HG02678 (cell line): ENCODE measurements around the gene EREG.

Source experiments
- ATAC-seq: cut with Tn5 transposase; IDR thresholded peaks from one replicate; pipeline ENCODE4 v1.9.1; 2021; ENCODE audit warnings: mild to moderate bottlenecking, moderate library complexity; ENCODE audit not compliant: unreplicated experiment

The EREG gene, protein sequence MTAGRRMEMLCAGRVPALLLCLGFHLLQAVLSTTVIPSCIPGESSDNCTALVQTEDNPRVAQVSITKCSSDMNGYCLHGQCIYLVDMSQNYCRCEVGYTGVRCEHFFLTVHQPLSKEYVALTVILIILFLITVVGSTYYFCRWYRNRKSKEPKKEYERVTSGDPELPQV

DNA sequence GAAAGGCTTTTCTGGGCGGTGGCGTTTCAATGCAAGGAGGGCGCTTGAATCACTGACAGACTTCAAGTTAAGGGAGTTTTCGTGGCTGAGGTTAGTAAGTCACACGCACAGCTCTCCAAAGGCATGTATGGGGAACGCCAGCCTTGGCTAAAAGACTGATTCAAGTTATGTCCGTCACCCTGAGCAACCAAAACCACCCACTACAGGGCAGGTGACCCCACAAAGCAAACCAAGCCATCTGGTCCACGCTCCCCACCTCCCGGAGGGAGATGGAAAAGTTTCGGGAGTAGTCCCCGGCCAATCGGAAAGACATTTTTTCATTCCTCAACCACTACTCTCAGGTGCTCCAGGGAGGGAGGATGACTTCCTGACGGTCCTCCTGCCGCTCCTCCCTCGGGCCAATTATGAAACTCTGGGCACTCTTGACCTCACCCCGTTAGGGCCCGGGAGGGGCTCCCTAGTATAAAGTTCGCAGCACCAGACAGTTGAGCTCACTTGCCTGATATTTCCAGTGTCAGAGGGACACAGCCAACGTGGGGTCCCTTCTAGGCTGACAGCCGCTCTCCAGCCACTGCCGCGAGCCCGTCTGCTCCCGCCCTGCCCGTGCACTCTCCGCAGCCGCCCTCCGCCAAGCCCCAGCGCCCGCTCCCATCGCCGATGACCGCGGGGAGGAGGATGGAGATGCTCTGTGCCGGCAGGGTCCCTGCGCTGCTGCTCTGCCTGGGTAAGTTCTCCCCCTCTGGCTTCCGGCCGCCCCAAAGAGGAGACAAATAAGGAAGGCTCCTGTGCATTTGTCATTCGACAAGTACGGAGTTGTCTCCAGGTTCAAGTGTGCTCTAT is at the start of gene EREG:
TSS of gene EREG (plus strand) at position 494 of the 840 bp plus-strand sequence. CDS start at position 658, 164 bp downstream.
- ATAC-seq: peak; percentile 44

DNA sequence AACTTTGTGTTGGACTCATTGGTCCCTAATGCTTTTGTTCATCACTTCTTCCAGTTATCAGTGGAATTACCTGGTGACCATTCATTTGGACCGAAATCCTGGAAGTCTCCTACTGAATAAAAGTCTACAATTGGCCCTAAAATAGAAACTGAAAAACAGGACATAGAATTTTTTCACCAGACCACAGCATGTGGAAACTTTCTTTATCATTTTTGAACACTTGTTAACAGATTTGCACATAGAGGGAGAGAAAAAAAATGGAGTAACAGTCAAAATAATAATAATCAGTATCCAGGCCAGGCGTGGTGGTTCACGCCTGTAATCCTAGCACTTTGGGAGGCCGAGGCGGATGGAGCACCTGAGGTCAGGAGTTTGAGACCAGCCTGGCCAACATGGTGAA is 49.6 kb upstream of the EREG start:
- ATAC-seq: no peak

DNA sequence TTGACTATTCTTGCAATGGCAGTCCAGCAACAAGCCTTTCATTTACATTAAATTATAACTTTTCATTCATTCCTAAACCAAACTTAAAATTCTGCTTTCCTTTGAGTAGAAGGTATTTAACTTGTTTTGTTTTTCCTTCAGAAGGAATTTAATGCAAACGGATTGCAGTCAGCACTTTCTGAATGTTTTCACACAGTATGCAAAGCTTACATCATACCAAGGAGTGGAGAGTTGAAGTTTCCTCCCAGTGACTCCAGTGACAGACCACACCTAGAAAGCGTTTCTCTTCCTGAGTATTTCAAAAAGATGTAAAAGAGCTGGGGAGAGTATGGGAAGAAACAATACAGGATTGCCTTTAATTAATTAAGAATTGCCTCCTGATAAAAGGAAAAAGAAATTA is 48.5 kb upstream of the EREG start:
- ATAC-seq: no peak

DNA sequence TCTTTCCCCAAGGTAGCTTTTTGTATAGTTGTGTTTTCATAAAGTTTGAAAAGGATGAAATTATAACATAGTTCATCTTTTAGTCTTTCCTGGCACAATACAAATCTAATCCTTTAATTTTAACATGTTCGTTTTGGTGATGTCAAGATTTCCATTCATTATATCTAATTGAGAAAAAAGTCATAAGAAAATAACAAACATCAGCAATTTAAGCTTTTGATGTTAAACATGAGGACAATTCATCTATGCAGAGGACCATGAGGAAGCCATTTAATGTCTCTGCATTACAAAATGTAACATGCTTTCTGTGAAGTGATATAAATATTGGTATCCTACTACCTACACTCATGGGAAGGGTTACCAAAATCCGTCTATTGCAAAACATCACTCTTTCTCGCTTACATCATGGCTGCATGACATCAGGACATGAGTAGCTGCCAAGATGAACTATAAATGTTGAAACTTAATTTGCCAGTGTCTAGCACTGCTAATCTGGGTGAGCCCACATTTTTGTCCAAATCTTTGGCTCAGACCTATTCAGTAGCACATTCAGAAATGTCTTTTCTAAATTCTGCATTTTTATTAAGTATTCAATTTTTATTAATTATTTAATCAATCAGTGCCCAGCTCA is 47.2 kb upstream of the EREG start:
- ATAC-seq: no peak

DNA sequence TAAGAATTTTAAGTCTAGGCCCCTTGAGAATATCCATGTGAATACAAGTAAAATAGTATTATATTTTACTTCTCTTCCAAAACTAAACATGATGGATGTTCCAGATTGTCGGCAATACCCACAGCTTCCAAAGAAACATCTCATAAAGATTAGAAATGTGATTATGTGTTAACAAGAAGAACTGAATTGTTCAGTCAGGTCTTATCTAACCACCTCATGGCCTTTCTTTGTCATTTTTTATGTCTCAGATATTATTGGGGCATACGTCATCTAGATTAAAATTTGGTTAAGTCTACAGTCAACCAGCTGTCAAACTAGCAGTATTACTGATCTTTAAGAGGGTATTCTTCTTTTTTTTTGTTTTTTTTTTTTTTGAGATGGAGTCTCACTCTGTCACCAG is 46.7 kb upstream of the EREG start:
- ATAC-seq: no peak

DNA sequence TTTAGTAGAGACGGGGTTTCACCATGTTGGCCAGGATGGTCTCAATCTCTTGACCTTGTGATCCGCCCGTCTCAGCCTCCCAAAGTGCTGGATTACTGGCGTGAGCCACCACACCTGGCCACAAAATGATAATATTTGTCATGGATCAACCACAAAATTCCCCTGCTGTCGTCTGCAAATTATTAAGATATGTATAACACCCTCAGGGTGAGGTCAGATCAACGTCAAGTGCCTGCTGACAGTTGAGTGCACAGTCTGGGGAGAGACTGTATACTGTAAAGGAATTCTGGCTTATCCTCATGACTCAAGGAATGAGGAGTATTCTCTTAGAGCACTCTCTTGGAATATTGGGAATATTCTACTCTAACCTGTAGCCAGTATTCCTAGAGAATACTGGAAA is 45.5 kb upstream of the EREG start:
- no peak for ATAC-seq

DNA sequence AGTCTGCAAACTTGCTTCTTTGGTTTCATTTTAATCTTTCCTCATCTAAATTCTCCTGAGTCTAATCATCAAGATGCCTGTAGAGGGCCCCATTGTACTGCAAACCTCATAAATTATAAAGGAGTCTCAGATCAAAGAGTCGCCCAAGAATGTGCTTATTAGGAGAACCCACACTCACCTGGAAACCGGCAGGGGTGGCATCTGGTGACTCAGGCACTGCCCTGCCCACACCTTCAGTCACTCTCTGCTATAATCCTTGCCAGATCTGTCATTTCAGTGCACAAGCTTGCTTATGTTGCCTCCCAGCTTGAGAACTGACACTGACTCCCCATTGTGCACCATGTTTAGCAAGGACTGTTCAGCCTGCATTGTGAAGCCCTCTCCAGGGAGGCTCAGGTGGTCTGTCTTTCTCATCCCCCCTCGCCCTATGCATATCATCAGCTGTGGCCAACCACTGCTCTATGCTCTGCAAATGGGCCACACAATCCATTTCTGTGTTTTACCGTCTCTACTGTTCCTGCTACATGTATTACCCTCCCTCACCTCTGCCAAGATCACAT is 44.3 kb upstream of the EREG start:
- peak; percentile 88 for ATAC-seq

DNA sequence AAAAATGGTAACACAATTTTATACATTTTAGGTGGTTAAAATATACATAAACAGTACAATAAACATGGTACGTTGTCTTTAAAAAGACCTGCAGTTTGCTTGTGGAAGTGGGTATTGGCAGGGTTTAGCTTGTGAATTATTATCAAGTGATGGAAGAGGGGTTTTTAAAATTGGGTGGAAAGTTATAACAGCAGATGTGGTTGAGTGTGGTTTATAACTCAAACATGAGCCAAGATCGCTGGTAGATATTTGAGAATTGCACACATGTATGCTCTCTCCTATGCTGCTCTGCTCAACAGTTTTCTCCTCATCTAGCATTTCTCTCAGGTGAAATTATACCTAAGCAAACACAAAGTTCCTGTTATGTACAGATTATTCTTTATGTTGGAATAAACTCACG is 42.6 kb upstream of the EREG start:
- no peak for ATAC-seq

DNA sequence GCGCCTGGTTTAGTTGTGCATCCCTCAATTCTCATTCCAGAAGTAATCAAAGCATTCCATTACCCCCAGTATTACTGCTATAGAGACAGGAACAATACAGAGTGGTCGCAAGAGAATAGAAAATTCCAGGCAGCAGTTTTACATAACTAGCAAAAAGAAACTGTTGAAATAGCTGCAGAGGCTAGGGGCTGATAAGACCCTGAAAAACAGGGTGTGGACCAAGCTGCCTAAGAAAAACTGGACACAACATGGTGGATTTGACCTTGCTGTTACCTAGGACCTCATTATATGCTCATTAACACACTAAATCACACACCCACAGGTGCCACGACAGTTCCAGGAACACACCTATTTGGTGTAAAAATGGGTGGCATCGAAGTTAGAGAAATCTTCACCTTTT is 41.3 kb upstream of the EREG start:
- no peak for ATAC-seq

DNA sequence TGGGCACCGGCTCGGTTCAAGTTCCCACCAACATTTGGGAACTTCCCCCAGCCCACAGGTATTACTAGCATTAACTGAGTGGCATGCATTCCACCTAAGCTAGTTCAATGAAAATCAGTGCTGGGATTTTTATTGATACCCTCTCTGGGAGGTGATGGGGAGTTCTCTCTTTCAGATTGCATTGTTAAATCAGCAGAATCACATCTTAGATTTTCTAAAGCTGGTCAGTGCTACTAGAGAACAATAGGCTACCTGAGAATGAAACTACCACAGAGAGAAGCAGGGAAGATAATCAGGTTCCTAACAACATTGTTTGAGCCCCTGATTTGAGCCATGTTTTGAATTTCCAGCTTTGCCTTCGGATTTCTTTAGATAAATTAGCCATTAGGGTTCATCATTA is 40.7 kb upstream of the EREG start:
- ATAC-seq: no peak

DNA sequence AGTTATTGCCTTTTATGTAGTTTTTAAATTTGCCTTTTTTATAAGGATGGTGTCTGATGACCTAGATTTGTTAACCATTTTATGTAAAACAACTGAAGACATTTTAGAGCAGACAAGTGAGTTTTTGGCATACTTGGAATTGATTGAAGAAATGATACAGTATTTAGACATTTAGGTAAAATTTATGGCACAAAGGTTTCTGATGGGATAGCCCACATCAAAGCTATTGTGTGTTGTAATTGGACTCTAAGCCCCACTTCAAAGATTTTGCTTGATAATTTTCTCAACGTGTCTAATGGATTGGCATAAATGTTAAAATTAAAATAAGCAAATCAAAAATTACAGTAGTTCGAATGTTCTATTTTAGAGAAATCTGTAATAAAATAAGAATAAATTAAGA is 39.1 kb upstream of the EREG start:
- no peak for ATAC-seq

DNA sequence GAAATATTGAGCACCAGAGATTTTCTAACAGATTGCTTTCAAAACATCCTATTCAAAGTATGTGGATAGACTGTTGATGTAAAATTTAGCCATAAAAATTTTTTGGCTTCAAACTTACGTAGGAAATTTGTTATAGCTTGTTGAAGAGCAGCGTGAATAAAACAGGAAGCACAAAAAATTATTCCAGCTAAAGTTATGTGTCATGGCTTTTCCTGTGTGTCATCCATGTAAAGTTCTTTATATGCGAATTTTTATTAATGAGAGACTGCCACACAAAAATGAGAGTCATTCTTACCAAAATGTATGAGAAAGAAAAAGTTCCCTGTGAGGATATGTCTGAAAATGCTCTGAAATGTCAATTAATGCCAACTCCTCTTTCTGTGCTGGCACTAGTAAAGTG is 37.2 kb upstream of the EREG start:
- no peak for ATAC-seq

DNA sequence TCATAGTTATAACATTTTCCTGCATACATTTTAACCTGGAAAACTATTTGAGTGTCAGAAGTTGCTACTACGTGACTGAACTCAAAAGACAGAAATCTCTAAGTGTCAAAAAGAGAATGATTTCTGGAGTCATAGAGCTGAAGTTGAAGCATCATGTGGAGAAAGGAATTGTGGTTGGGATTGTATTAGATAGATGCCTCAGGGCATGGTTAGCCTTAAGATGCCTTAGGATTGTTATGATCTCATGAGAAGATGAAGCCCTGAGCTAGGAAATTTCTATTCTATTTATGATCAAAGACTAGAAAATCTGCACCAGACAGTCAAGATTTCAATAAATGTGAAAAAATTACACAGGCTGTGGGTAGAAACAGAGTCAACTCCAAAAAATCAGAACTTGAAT is 36.4 kb upstream of the EREG start:
- ATAC-seq: no peak

DNA sequence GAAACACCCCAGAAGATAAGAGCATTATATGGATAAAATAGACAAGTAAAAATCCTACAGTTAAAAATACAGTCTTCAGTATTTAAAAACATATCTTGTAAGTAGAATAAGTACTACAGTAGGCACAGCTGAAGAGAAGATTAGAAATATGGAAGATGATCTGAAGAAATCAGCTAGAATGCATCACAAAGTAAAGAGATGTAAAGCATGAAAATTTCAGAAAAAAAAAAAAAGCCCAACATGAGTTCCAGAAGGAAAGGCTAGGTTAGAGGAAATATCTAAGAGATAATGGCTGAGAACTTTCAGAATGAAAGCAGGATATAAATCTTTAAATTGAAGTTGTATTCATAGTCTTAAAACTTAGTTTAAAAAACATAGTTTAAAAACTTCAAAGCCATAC is 35.6 kb upstream of the EREG start:
- ATAC-seq: no peak

DNA sequence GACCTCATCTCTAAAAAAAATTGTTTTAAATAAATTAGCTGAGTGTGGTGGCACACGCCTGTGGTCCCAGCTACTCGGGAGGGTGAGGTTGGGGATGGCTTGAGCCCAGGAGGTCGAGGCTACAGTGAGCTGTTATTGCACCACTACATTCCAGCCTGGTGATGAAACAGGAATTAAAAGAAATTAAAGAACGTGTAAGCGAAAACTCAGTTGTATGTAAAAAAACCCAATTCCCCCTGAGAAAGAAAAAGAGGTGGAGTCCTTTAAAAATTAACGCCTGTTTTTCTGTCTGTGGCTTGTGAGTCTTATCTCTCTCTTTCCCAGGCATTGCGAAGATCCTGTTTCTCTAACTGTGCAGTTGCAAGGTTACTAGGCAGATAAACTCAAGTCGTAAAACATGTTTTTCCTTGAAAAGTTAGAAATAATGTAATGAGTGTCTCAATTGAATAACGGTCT is 34.6 kb upstream of the EREG start:
- ATAC-seq: no peak

DNA sequence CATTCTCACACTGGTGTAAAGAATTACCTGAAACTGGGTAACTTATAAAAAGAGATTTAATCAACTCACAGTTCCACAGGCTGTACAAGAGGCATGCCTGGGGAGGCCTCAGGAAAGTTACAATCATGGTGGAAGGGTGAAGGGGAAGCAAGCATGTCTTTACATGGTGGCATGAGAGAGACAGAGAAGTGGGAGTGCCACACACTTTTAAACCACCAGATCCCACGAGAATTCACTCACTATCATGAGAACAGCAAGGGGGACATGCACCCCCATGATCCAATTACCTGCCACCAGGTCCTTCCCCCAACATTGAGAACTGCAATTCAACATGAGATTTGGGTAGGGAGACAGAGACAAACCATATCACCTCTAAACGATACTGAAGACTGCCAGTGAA is 33.7 kb upstream of the EREG start:
- no peak for ATAC-seq

DNA sequence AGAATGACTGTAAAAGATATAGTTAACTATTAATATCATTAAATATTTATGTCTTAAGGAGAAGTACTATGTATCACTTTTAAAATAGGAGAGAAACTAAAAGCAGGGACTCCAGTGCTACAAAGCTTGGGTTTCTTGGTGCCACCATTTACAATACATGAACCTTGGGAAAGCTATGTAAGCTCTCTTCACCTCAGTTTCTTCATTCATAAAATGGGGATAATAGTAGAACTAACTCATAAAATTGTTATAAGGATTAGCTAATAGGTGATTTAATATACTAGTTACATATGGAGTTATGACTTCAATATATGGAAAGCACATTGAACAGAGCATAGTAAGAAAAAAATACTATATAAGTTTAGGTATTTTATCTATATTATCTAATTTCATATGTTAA is 33.0 kb upstream of the EREG start:
- no peak for ATAC-seq

DNA sequence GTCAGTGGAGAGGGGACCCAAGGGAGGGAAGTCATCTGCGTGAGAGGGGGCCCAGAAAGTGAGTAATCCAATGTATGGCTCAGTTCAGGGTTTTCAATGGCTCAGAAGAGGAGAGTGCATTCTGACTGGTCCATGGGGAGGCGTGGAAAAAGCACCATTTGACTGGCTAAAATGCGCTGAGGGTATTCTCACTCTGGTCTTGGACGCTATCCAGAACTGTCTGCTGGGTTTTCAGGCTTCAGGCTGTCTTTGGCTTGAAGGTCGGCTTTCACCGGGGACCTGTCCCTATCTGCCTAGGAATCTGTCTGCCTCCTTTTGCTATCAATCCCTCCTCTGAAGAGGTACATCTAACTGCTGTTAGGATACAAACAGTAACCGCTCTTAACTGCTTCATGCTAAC is 30.3 kb upstream of the EREG start:
- no peak for ATAC-seq

DNA sequence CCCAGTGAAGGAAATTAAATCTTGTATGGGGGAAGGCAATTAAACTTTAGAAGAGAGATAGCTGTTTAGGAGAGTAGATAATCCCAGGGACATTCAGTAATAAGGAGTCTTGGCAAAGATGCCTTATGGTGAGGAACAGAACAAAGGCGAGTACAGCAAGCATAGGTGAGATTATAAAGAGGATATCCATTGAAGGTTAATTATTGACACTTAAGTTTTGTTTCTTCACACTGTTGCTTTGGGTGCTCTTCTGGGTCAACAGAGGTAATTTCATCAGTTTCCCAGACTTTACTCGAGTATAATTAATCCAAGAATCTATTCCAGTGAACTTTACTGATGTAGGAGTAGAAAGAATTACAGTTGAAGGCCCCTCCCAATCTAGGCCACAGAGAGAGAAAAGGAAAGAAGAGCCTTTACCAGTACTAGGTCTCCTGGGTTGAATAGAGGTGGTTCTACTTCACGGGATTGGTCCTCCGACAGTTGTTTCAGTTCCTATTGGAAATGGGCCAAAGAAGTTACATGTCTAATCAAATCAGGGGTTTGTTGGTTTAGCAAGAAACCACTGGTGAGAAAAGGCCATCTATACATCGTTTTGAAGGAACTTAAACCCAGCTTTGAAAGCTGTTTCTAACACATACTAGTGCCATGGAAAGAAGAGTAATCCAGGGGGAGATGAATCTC is 29.5 kb upstream of the EREG start:
- peak; percentile 87 for ATAC-seq

DNA sequence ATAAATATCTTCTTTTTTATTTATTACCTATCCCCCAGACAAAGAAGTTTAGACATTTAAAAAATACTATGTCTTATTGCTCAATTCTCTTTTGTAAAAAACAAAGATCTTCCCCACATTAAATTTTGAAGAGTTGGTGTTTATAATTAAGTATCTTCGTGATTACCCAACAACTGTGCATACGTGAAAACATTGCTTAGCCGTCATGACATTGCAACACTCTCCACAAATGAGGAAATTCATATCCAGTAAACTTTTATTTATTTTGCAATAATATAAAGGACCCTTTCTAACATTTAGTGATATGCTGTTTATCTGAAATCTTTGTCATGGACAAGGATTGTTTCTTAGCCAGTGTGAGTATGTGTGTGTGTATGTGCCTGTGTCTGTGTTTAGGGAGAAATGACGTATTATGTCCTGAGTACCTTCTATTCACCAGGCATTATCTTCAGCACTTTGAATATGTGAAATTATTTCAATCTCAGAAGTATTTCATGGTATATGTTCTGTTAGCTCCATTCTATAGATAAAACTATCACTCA is 26.1 kb upstream of the EREG start:
- no peak for ATAC-seq

DNA sequence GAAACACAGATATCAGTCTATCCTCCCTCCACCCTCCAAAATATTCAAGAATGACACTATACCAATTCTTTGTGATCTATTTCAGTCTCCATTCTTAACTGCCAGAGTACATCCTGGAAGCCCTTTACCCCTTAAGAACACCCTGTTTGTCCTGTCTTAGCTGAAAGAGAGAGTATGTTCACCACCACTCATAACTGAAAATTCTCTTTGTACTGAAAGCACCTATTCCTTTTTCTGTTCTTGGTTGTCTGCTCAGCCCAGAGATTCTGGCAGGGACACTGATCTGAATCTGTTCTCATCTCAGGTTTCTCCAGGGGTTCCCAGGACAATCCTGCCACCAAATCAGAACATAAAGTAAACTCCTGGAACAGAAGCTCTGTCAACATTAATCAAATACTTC is 25.4 kb upstream of the EREG start:
- ATAC-seq: peak; percentile 42
